Kidney epithelial cell (primary cell): ENCODE data around the gene SUMO4. TPM values are rescaled to one million over a fixed set of nuclear protein-coding genes. Genes with fewer than 3 reads are reported as not detected.

Source experiments
- DNase-seq: peaks from one replicate; pipeline ENCODE4 v3.0.0-alpha.2; 2010; ENCODE audit warnings: low read depth
- H3K27me3 ChIP-seq: 2 replicates; pipeline ENCODE4 v1.6.0; 2011; ENCODE audit warnings: low read length; ENCODE audit not compliant: control insufficient read depth, insufficient read depth
- H3K36me3 ChIP-seq: 2 replicates; pipeline ENCODE4 v1.5.1; 2011; ENCODE audit warnings: low read length; ENCODE audit not compliant: control insufficient read depth, insufficient read depth
- H3K4me3 ChIP-seq: 2 replicates; pipeline ENCODE4 v1.5.1; 2011; ENCODE audit warnings: low read depth, mild to moderate bottlenecking, control low read depth, low read length
- CTCF ChIP-seq: IDR thresholded peaks from 2 replicates; pipeline ENCODE4 v1.5.1; 2011; ENCODE audit warnings: mild to moderate bottlenecking, moderate library complexity, low read length, control low read depth, inconsistent platforms; ENCODE audit not compliant: insufficient read depth, poor library complexity, severe bottlenecking
- total RNA-seq: library from RNA; depleted of rRNA; stranded (reverse); fragments of >200 nt; gene quantifications from 2 replicates; pipeline ENCODE4 v1.2.3, GENCODE V29; 2015

The SUMO4 gene
- total RNA-seq = 0.96 TPM in 1 of 2 replicates, not detected in the other

GRCh38 chr6:149400050-149400449 is at the start of gene SUMO4:
TSS of gene SUMO4 (plus strand) at chr6:149400262. CDS start at chr6:149400392, 130 bp downstream.
- Histone ChIP-seq H3K36me3 (peaks cover 2% of the 10 kb centered on the region), H3K27me3 (no peaks in the 10 kb centered on the region), H3K4me3 (no peak within 1 kb of the TSS)
- no peak for DNase-seq
- no peak for TF ChIP-seq CTCF

GRCh38 chr6:149354009-149354408 is 46.1 kb upstream of the SUMO4 start:
- no peak for TF ChIP-seq CTCF
- Histone ChIP-seq H3K4me3 (no peak overlapping the region), H3K27me3 (no peaks in the 10 kb centered on the region), H3K36me3 (no peaks in the 10 kb centered on the region)
- no peak for DNase-seq

GRCh38 chr6:149356081-149356750 is 43.8 kb upstream of the SUMO4 start:
- Histone ChIP-seq H3K27me3 (no peaks in the 10 kb centered on the region), H3K4me3 (no peak overlapping the region), H3K36me3 (no peaks in the 10 kb centered on the region)
- no peak for TF ChIP-seq CTCF
- DNase-seq = no peak

- Histone ChIP-seq H3K36me3 (no peaks in the 10 kb centered on the region), H3K4me3 (no peak overlapping the region), H3K27me3 (no peaks in the 10 kb centered on the region)
- DNase-seq = no peak
- no peak for TF ChIP-seq CTCF
Observed at GRCh38 chr6:149357726-149358538, 42.1 kb upstream of the SUMO4 start.

GRCh38 chr6:149359440-149359839 is 40.6 kb upstream of the SUMO4 start:
- Histone ChIP-seq H3K4me3 (no peak overlapping the region), H3K27me3 (no peaks in the 10 kb centered on the region), H3K36me3 (no peaks in the 10 kb centered on the region)
- TF ChIP-seq CTCF = no peak
- no peak for DNase-seq
